Brain microvascular endothelial cell (primary cell): ENCODE results near the gene RIPOR3.

Source experiments
- DNase-seq: peaks from one replicate; pipeline ENCODE4 v3.0.0-alpha.2; 2020
- H3K27ac ChIP-seq: fragments of 250-450 bp; sonication (Bioruptor Pico); 2 replicates; pipeline ENCODE4 v1.5.1; 2020; ENCODE audit warnings: mild to moderate bottlenecking, moderate library complexity
- H3K27me3 ChIP-seq: fragments of 250-450 bp; sonication (Bioruptor Pico); replicated peaks from 2 replicates; pipeline ENCODE4 v1.5.1; 2020; ENCODE audit warnings: mild to moderate bottlenecking
- H3K36me3 ChIP-seq: fragments of 250-450 bp; sonication (Bioruptor Pico); replicated peaks from 2 replicates; pipeline ENCODE4 v1.5.1; 2020; ENCODE audit warnings: mild to moderate bottlenecking
- H3K4me3 ChIP-seq: 2 replicates; pipeline ENCODE4 v1.5.1; 2011; ENCODE audit warnings: low read depth, mild to moderate bottlenecking, control low read depth, low read length, moderate library complexity
- CTCF ChIP-seq: IDR thresholded peaks from 2 replicates; pipeline ENCODE4 v1.5.1; 2011; ENCODE audit warnings: low read depth, mild to moderate bottlenecking, moderate library complexity, low read length, control low read depth, inconsistent platforms; ENCODE audit errors: missing control alignments
- in situ Hi-C: cut with HindIII; loops from 2 replicates; pipeline ENCODE4 v1.10.0; 2017; ENCODE audit warnings: low sequenced_read_pairs, low pct_ligation_motif_present

The RIPOR3 gene

GRCh38 chr20:50559149-50559548 lies 132.2 kb downstream of the RIPOR3 start:
- in situ Hi-C loops = no loop called here
- Histone ChIP-seq H3K27me3 (no peaks in the 10 kb centered on the region), H3K27ac (peak overlapping the region; percentile 49), H3K36me3 (peaks cover 19% of the 10 kb centered on the region), H3K4me3 (no peak overlapping the region)
- DNase-seq = no peak
- TF ChIP-seq CTCF = no peak

GRCh38 chr20:50558483-50558925 lies 132.8 kb downstream of the RIPOR3 start:
- Histone ChIP-seq H3K27me3 (no peaks in the 10 kb centered on the region), H3K4me3 (no peak overlapping the region), H3K27ac (peak overlapping the region; percentile 49), H3K36me3 (peaks cover 18% of the 10 kb centered on the region)
- in situ Hi-C loops = no loop called here
- DNase-seq = peak; percentile 87
- TF ChIP-seq CTCF = no peak

GRCh38 chr20:50557549-50558134 lies 133.7 kb downstream of the RIPOR3 start:
- Histone ChIP-seq H3K4me3 (no peak overlapping the region), H3K27me3 (no peaks in the 10 kb centered on the region), H3K36me3 (peaks cover 11% of the 10 kb centered on the region), H3K27ac (peak overlapping the region; percentile 49)
- DNase-seq = no peak
- in situ Hi-C loops = no loop called here
- TF ChIP-seq CTCF = no peak

- no peak for DNase-seq
- Histone ChIP-seq H3K4me3 (no peak overlapping the region), H3K27ac (no peak overlapping the region), H3K27me3 (no peaks in the 10 kb centered on the region), H3K36me3 (no peaks in the 10 kb centered on the region)
- in situ Hi-C loops = no loop called here
- TF ChIP-seq CTCF = no peak
These were observed 135.7 kb downstream of the RIPOR3 start for GRCh38 chr20:50555662-50556061.

GRCh38 chr20:50554694-50555579 lies 136.4 kb downstream of the RIPOR3 start:
- Histone ChIP-seq H3K36me3 (no peaks in the 10 kb centered on the region), H3K4me3 (no peak overlapping the region), H3K27ac (no peak overlapping the region), H3K27me3 (no peaks in the 10 kb centered on the region)
- no peak for DNase-seq
- in situ Hi-C loops = no loop called here
- no peak for TF ChIP-seq CTCF
